GM21360 (cell line): Measurements from ENCODE around the gene GABRB1.

Experiments
- ATAC-seq: cut with Tn5 transposase; IDR thresholded peaks from one replicate; pipeline ENCODE4 v1.9.1; 2021; ENCODE audit warnings: mild to moderate bottlenecking, moderate library complexity; ENCODE audit not compliant: unreplicated experiment

Gene GABRB1

GRCh38 chr4:47207555-47207954, 176.2 kb downstream of the GABRB1 start:
- ATAC-seq, result no peak

GRCh38 chr4:47209833-47210232, 178.5 kb downstream of the GABRB1 start:
- ATAC-seq, result no peak

- no peak for ATAC-seq
Observed at GRCh38 chr4:47210828-47211227, 179.5 kb downstream of the GABRB1 start.

GRCh38 chr4:47213106-47213505, 181.7 kb downstream of the GABRB1 start:
- no peak for ATAC-seq

GRCh38 chr4:47213539-47213938, 182.2 kb downstream of the GABRB1 start:
- ATAC-seq, result no peak

GRCh38 chr4:47213971-47214370, 182.6 kb downstream of the GABRB1 start:
- no peak for ATAC-seq

- ATAC-seq, result no peak
Observed at GRCh38 chr4:47215759-47216158, 184.4 kb downstream of the GABRB1 start.

GRCh38 chr4:47217291-47217690, 185.9 kb downstream of the GABRB1 start:
- no peak for ATAC-seq

- ATAC-seq, result no peak
Observed at GRCh38 chr4:47217884-47218283, 186.5 kb downstream of the GABRB1 start.

GRCh38 chr4:47218631-47219030, 187.3 kb downstream of the GABRB1 start:
- ATAC-seq, result no peak

- ATAC-seq, result no peak
Observed at GRCh38 chr4:47219586-47219985, 188.2 kb downstream of the GABRB1 start.

- no peak for ATAC-seq
Observed at GRCh38 chr4:47221721-47222120, 190.4 kb downstream of the GABRB1 start.

- ATAC-seq, result no peak
Observed at GRCh38 chr4:47222276-47222675, 190.9 kb downstream of the GABRB1 start.

GRCh38 chr4:47224361-47224760, 193.0 kb downstream of the GABRB1 start:
- no peak for ATAC-seq

- ATAC-seq, result no peak
Observed at GRCh38 chr4:47235721-47236120, 204.4 kb downstream of the GABRB1 start.

GRCh38 chr4:47238667-47239066, 207.3 kb downstream of the GABRB1 start:
- ATAC-seq, result no peak

- ATAC-seq, result no peak
Observed at GRCh38 chr4:47239649-47240048, 208.3 kb downstream of the GABRB1 start.

- no peak for ATAC-seq
Observed at GRCh38 chr4:47251348-47252135, 220.2 kb downstream of the GABRB1 start.

GRCh38 chr4:47263721-47264120, 232.4 kb downstream of the GABRB1 start:
- ATAC-seq, result no peak

GRCh38 chr4:47270201-47270888, 239.0 kb downstream of the GABRB1 start:
- no peak for ATAC-seq

- ATAC-seq, result no peak
Observed at GRCh38 chr4:47271291-47271690, 239.9 kb downstream of the GABRB1 start.

GRCh38 chr4:47274901-47275300, 243.5 kb downstream of the GABRB1 start:
- ATAC-seq, result no peak
